Activated CD4-positive, alpha-beta T cell treated with anti-CD3 and anti-CD28 coated beads, Interleukin-2, Interleukin-6, amounts not matched to agents 100 ng/mL and 50 ng/mL, durations not matched to agents 16 hours and 8 hours (primary cell): ENCODE data around the gene SLC9C1.

Source experiments
- DNase-seq: peaks from one replicate; pipeline ENCODE4 v3.0.0-alpha.2; 2020

SLC9C1 gene

GRCh38 chr3:112128843-112129727, 164.9 kb downstream of the SLC9C1 start:
- DNase-seq, result peak; percentile 58

GRCh38 chr3:112127522-112128494, 166.2 kb downstream of the SLC9C1 start:
- DNase-seq, result peak; percentile 39

GRCh38 chr3:112126511-112126911, 167.5 kb downstream of the SLC9C1 start:
- no peak for DNase-seq

GRCh38 chr3:112124907-112125607, 169.0 kb downstream of the SLC9C1 start:
- DNase-seq, result no peak

GRCh38 chr3:112123548-112123947, 170.5 kb downstream of the SLC9C1 start:
- no peak for DNase-seq

GRCh38 chr3:112122870-112123269, 171.1 kb downstream of the SLC9C1 start:
- no peak for DNase-seq

- DNase-seq, result no peak
These were observed 172.2 kb downstream of the SLC9C1 start for GRCh38 chr3:112121577-112122547.

GRCh38 chr3:112119962-112120836, 173.8 kb downstream of the SLC9C1 start:
- no peak for DNase-seq

GRCh38 chr3:112117841-112118571, 176.0 kb downstream of the SLC9C1 start:
- DNase-seq, result no peak

GRCh38 chr3:112117415-112117814, 176.6 kb downstream of the SLC9C1 start:
- no peak for DNase-seq

- no peak for DNase-seq
These were observed 177.2 kb downstream of the SLC9C1 start for GRCh38 chr3:112116748-112117186.

GRCh38 chr3:112115806-112116383, 178.1 kb downstream of the SLC9C1 start:
- DNase-seq, result no peak

GRCh38 chr3:112115161-112115739, 178.8 kb downstream of the SLC9C1 start:
- DNase-seq, result no peak

- no peak for DNase-seq
These were observed 179.3 kb downstream of the SLC9C1 start for GRCh38 chr3:112114576-112115160.

GRCh38 chr3:112111785-112112402, 182.1 kb downstream of the SLC9C1 start:
- DNase-seq, result peak; percentile 80

GRCh38 chr3:112109322-112109721, 184.7 kb downstream of the SLC9C1 start:
- no peak for DNase-seq

- DNase-seq, result no peak
These were observed 189.2 kb downstream of the SLC9C1 start for GRCh38 chr3:112104774-112105173.

- DNase-seq, result no peak
These were observed 192.1 kb downstream of the SLC9C1 start for GRCh38 chr3:112101916-112102315.
